GM12878 (cell line): ENCODE data around the gene MAML3.

ENCODE experiments used
- CBFB ChIP-seq: IDR thresholded peaks from 2 replicates; pipeline ENCODE4 v1.6.1; 2016; ENCODE audit warnings: antibody characterized with exemption, low read depth
- CBX5 ChIP-seq: sonication (generic); IDR thresholded peaks from 2 replicates; pipeline ENCODE4 v1.6.1; 2016; ENCODE audit warnings: low read depth, moderate library complexity, mild to moderate bottlenecking, inconsistent platforms
- CEBPB ChIP-seq, 2 experiments: fragments of 150-350 bp in 1 of 2; IDR thresholded peaks; 2 replicates each; pipeline ENCODE4 v1.6.1; 2012 to 2014; ENCODE audit warnings: low read depth in 2 of 2, low read length in 2 of 2, borderline replicate concordance in 1 of 2, inconsistent platforms in 1 of 2
- FOXM1 ChIP-seq: IDR thresholded peaks from 2 replicates; pipeline ENCODE4 v1.6.1; 2012; ENCODE audit warnings: low read depth, mild to moderate bottlenecking, inconsistent platforms, low read length, moderate library complexity
- POLR2A ChIP-seq: IDR thresholded peaks from 2 replicates; pipeline ENCODE4 v1.6.1; 2011; ENCODE audit warnings: low read depth, mild to moderate bottlenecking, low read length
- POLR2AphosphoS5 ChIP-seq: IDR thresholded peaks from 2 replicates; pipeline ENCODE4 v1.6.1; 2011; ENCODE audit warnings: mild to moderate bottlenecking, low read length, inconsistent platforms
- ZNF207 ChIP-seq: fragments of 450-650 bp; IDR thresholded peaks from 2 replicates; pipeline ENCODE4 v1.6.1; 2014; ENCODE audit warnings: antibody characterized with exemption, mild to moderate bottlenecking, borderline replicate concordance
- ZNF24 ChIP-seq: fragments of 450-650 bp; IDR thresholded peaks from 2 replicates; pipeline ENCODE4 v1.6.1; 2017; ENCODE audit warnings: antibody characterized with exemption, mild to moderate bottlenecking
- ZNF274 ChIP-seq: IDR thresholded peaks from one replicate; pipeline ENCODE4 v1.8.0; 2011; ENCODE audit not compliant: insufficient read length, insufficient read depth
- ZNF384 ChIP-seq: IDR thresholded peaks from 2 replicates; pipeline ENCODE4 v1.6.1; 2012; ENCODE audit warnings: low read depth, mild to moderate bottlenecking, low read length, improper control_type of control experiment, borderline replicate concordance
- TF ChIP-seq, protein P1 (sequence below): IDR thresholded peaks from 2 replicates; pipeline ENCODE4 v1.6.1; 2011; ENCODE audit warnings: borderline replicate concordance, low read depth, mild to moderate bottlenecking, moderate library complexity, low read length; ENCODE audit not compliant: insufficient read depth, poor library complexity, severe bottlenecking
- TF ChIP-seq, protein P2 (sequence below), 3 experiments: IDR thresholded peaks in 2 of 3; conservative IDR thresholded peaks in 1 of 3; 2 replicates each; pipeline ENCODE4 v1.5.1; 2011; ENCODE audit warnings: low read depth in 3 of 3, low read length in 3 of 3, mild to moderate bottlenecking in 3 of 3, control low read depth in 2 of 3, moderate library complexity in 2 of 3, inconsistent platforms in 1 of 3, mixed read lengths in 1 of 3; ENCODE audit not compliant: control insufficient read depth in 2 of 3, insufficient read depth in 1 of 3; ENCODE audit errors: extremely low read depth in 1 of 3

DNA sequence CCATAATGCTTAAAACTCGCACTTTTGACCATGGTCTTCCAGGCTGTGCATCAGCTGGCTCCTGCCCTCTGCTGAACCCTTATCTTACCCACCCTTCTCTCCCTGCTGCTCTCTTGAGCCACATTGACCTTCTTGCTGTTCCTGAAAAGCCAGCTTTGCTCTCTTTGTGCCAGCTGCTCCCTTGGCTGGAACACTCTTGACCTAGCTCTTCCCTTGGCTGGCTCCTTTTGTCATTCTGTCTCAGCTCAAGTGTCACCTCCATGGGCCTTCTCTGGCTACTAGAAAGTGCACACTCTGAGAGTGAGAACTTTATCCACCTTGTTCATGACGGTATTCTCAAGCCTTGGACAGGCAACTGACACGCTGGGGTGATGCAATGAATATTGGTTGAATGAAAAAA lies 376.2 kb downstream of the MAML3 start:
- TF ChIP-seq POLR2A, result no peak
- TF ChIP-seq, protein P1, sequence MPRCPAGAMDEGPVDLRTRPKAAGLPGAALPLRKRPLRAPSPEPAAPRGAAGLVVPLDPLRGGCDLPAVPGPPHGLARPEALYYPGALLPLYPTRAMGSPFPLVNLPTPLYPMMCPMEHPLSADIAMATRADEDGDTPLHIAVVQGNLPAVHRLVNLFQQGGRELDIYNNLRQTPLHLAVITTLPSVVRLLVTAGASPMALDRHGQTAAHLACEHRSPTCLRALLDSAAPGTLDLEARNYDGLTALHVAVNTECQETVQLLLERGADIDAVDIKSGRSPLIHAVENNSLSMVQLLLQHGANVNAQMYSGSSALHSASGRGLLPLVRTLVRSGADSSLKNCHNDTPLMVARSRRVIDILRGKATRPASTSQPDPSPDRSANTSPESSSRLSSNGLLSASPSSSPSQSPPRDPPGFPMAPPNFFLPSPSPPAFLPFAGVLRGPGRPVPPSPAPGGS, result no peak
- TF ChIP-seq POLR2AphosphoS5, result no peak
- no peak for TF ChIP-seq CBX5
- TF ChIP-seq, protein P2, sequence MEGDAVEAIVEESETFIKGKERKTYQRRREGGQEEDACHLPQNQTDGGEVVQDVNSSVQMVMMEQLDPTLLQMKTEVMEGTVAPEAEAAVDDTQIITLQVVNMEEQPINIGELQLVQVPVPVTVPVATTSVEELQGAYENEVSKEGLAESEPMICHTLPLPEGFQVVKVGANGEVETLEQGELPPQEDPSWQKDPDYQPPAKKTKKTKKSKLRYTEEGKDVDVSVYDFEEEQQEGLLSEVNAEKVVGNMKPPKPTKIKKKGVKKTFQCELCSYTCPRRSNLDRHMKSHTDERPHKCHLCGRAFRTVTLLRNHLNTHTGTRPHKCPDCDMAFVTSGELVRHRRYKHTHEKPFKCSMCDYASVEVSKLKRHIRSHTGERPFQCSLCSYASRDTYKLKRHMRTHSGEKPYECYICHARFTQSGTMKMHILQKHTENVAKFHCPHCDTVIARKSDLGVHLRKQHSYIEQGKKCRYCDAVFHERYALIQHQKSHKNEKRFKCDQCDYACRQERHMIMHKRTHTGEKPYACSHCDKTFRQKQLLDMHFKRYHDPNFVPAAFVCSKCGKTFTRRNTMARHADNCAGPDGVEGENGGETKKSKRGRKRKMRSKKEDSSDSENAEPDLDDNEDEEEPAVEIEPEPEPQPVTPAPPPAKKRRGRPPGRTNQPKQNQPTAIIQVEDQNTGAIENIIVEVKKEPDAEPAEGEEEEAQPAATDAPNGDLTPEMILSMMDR (IDR thresholded peaks at IDR 0.05 in 2 of 3, conservative IDR thresholded peaks at IDR 0.05 in 1 of 3; ENCODE audit: control insufficient read depth in 2 of 3, extremely low read depth in 1 of 3, insufficient read depth in 1 of 3, low read depth in 3 of 3, low read length in 3 of 3), result no peak
- no peak for TF ChIP-seq ZNF207
- no peak for TF ChIP-seq ZNF274
- TF ChIP-seq FOXM1, result no peak
- TF ChIP-seq CBFB, result no peak
- no peak for TF ChIP-seq ZNF384
- no peak for TF ChIP-seq CEBPB (IDR thresholded peaks at IDR 0.05; ENCODE audit: borderline replicate concordance in 1 of 2, low read depth in 2 of 2, low read length in 2 of 2)
- no peak for TF ChIP-seq ZNF24
